Measurements from ENCODE around the gene GSTO1. TPM values are rescaled to one million over a fixed set of nuclear protein-coding genes. Genes with fewer than 3 reads are reported as not detected.

The GSTO1 gene
- total and polyA plus RNA-seq, 3 donors from 2014 or later, result 10.0 to 35.2 (median 16.4) TPM

- H3K4me1 ChIP-seq, result no peaks in the 10 kb centered on the region
- intact Hi-C loops (cut with DNase I; ENCODE audit: low total_unique reads), result no loop called here
- H3K36me3 ChIP-seq (ENCODE audit: low read depth, missing control alignments), result no peaks in the 10 kb centered on the region
- no peaks in the 10 kb centered on the region for H3K9me3 ChIP-seq
- TF ChIP-seq, protein P1, sequence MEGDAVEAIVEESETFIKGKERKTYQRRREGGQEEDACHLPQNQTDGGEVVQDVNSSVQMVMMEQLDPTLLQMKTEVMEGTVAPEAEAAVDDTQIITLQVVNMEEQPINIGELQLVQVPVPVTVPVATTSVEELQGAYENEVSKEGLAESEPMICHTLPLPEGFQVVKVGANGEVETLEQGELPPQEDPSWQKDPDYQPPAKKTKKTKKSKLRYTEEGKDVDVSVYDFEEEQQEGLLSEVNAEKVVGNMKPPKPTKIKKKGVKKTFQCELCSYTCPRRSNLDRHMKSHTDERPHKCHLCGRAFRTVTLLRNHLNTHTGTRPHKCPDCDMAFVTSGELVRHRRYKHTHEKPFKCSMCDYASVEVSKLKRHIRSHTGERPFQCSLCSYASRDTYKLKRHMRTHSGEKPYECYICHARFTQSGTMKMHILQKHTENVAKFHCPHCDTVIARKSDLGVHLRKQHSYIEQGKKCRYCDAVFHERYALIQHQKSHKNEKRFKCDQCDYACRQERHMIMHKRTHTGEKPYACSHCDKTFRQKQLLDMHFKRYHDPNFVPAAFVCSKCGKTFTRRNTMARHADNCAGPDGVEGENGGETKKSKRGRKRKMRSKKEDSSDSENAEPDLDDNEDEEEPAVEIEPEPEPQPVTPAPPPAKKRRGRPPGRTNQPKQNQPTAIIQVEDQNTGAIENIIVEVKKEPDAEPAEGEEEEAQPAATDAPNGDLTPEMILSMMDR (IDR thresholded peaks at IDR 0.05), result no peak
- no peak for TF ChIP-seq POLR2A (IDR thresholded peaks at IDR 0.05)
- no peak for DNase-seq
- 74 to 80% methylated on average over 5 of the region's 5 CpGs for WGBS, 2 donors
- H3K4me3 ChIP-seq, result no peak overlapping the region
- no peaks in the 10 kb centered on the region for H3K27me3 ChIP-seq
- no peak overlapping the region for H3K27ac ChIP-seq
Measured at GRCh38 chr10:104262055-104262454, 7.4 kb downstream of the GSTO1 start.

DNA sequence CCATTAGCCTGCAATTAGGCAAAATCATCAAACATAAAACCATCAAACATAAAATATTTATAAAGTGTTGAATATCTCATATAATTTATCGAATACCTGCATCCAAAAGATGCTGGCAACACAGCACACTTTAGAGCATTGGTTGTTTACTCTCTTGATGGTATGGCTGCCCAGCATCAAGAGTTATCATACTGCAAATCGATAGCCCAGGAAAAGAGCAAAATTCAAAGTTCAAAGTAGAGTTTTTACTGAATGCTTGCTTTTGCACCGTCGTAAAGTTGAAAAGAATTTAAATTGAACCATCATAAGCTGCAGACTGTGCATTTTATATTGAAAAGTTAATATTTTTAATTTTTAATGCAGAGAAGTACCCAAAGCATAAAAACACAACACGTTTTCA is 10.1 kb downstream of the GSTO1 start:
- H3K36me3 ChIP-seq (ENCODE audit: low read depth, missing control alignments), result no peaks in the 10 kb centered on the region
- no peaks in the 10 kb centered on the region for H3K27me3 ChIP-seq
- no peak overlapping the region for H3K4me3 ChIP-seq
- intact Hi-C loops (cut with DNase I; ENCODE audit: low total_unique reads), result no loop called here
- H3K9me3 ChIP-seq, result no peaks in the 10 kb centered on the region
- no peak overlapping the region for H3K27ac ChIP-seq
- no peak for TF ChIP-seq POLR2A (IDR thresholded peaks at IDR 0.05)
- TF ChIP-seq, protein P1 (IDR thresholded peaks at IDR 0.05), result no peak
- H3K4me1 ChIP-seq, result peaks cover 12% of the 10 kb centered on the region
- whole genome bisulfite sequencing, 2 donors, result 91 to 93% methylated on average over 5 of the region's 5 CpGs
- no peak for DNase-seq

GRCh38 chr10:104267721-104268404 is 13.2 kb downstream of the GSTO1 start:
- no peak overlapping the region for H3K27ac ChIP-seq
- TF ChIP-seq, protein P1 (IDR thresholded peaks at IDR 0.05), result no peak
- TF ChIP-seq POLR2A (IDR thresholded peaks at IDR 0.05), result no peak
- H3K4me3 ChIP-seq, result peak overlapping the region; percentile 83 to 88
- no peaks in the 10 kb centered on the region for H3K36me3 ChIP-seq (ENCODE audit: low read depth, missing control alignments)
- DNase-seq, result no peak
- H3K4me1 ChIP-seq, result peaks cover 12% of the 10 kb centered on the region
- no peaks in the 10 kb centered on the region for H3K27me3 ChIP-seq
- WGBS, 2 donors, result 75 to 85% methylated on average over 14 of the region's 14 CpGs
- intact Hi-C loops (cut with DNase I; ENCODE audit: low total_unique reads), result no loop called here
- H3K9me3 ChIP-seq, result no peaks in the 10 kb centered on the region

DNA sequence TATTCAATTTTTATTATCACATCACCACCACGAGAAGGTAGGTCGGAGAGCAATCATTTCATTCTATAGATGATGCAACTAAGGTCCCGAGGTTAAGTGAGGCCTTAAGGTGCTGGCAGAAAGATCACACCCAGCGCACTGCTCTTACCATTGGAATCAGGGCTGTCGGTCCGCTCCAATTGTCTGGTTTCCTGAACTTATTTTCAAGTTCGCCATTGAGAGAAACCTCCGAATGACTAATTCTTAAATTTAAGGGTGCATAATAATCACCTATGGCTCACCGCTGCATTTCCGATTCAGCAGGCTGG is 13.7 kb downstream of the GSTO1 start:
- H3K36me3 ChIP-seq (ENCODE audit: low read depth, missing control alignments), result no peaks in the 10 kb centered on the region
- H3K4me1 ChIP-seq, result peaks cover 12% of the 10 kb centered on the region
- no peaks in the 10 kb centered on the region for H3K9me3 ChIP-seq
- intact Hi-C loops (cut with DNase I; ENCODE audit: low total_unique reads), result no loop called here
- DNase-seq, result peak; percentile 19
- peak overlapping the region; percentile 83 to 88 for H3K4me3 ChIP-seq
- peak overlapping the region; percentile 46 to 78 for H3K27ac ChIP-seq
- TF ChIP-seq, protein P1 (IDR thresholded peaks at IDR 0.05), result no peak
- no peak for TF ChIP-seq POLR2A (IDR thresholded peaks at IDR 0.05)
- WGBS, 2 donors, result 6% methylated on average over 9 to 10 of the region's 10 CpGs
- no peaks in the 10 kb centered on the region for H3K27me3 ChIP-seq

Data from testis (tissue), 3 donors.